Panc1 (cell line): ENCODE results near the gene KIDINS220.

Source experiments
- CTCF ChIP-seq: fragments of 450-650 bp; IDR thresholded peaks from 2 replicates; pipeline ENCODE4 v1.5.1; 2017; ENCODE audit warnings: mild to moderate bottlenecking
- POLR2AphosphoS5 ChIP-seq: IDR thresholded peaks from 2 replicates; pipeline ENCODE4 v1.6.1; 2012; ENCODE audit warnings: mild to moderate bottlenecking, low read depth, low read length, moderate library complexity
- REST ChIP-seq, 2 experiments: IDR thresholded peaks; 2 replicates each; pipeline ENCODE4 v1.6.1; 2011 to 2012; ENCODE audit warnings: low read depth in 2 of 2, control low read depth in 1 of 2, low read length in 1 of 2, mild to moderate bottlenecking in 1 of 2, moderate library complexity in 1 of 2; ENCODE audit not compliant: insufficient read depth in 1 of 2
- SIN3A ChIP-seq: IDR thresholded peaks from 2 replicates; pipeline ENCODE4 v1.6.1; 2012; ENCODE audit warnings: low read depth, mild to moderate bottlenecking, low read length, moderate library complexity, borderline replicate concordance; ENCODE audit not compliant: insufficient read depth
- TCF7L2 ChIP-seq: IDR thresholded peaks from 2 replicates; pipeline ENCODE4 v1.6.1; 2011; ENCODE audit warnings: mild to moderate bottlenecking, low read depth, low read length, inconsistent platforms

GRCh38 chr2:8850845-8851487, 13.6 kb upstream of the KIDINS220 start:
- TF ChIP-seq REST (IDR thresholded peaks at IDR 0.05; ENCODE audit: insufficient read depth in 1 of 2, low read depth in 2 of 2, low read length in 1 of 2), result no peak
- no peak for TF ChIP-seq CTCF
- TF ChIP-seq POLR2AphosphoS5, result no peak
- no peak for TF ChIP-seq SIN3A
- no peak for TF ChIP-seq TCF7L2
